ENCODE results near the gene FNDC8. TPM values are rescaled to one million over a fixed set of nuclear protein-coding genes. Genes with fewer than 3 reads are reported as not detected.

The FNDC8 gene
- polyA plus RNA-seq, 3 donors = not detected

DNA sequence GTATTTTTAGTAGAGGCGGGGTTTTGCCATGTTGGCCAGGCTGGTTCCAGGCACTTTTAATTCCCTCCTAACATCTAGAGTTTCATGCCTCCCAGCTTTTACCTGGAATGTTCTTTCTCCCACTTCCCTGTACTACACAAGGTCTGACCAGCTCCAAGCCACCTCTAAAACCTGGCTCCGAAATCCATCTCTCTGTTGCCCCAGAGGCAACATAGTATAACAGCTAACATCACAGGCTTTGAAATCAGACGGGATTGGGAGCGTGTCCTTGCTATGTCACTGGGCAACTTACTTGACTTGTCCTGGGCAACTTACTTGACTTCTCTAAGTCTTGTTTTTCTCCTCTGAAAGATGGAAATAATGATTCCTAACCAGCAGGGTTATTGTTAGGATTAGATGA is 41.3 kb downstream of the FNDC8 start:
- Histone ChIP-seq H4K20me1 (ENCODE audit: insufficient read depth, low read length) (no peaks in the 10 kb centered on the region), H3K4me1 (ENCODE audit: control insufficient read depth in 1 of 2, insufficient read depth in 2 of 2, low read length in 2 of 2) (peaks cover 4 to 8% of the 10 kb centered on the region in 2 donors), H2AFZ (ENCODE audit: insufficient read depth, low read depth, low read length, poor library complexity, severe bottlenecking) (no peak overlapping the region), H3K36me3 (replicated peaks in 1 of 2; ENCODE audit: control insufficient read depth in 1 of 2, insufficient read depth in 2 of 2, low read length in 2 of 2) (no peaks in the 10 kb centered on the region), H3K4me3 (replicated peaks in 1 of 3; ENCODE audit: low read depth in 2 of 3, low read length in 3 of 3) (no peak overlapping the region), H3K27me3 (ENCODE audit: control insufficient read depth in 2 of 2, insufficient read depth in 2 of 2, low read length in 2 of 2) (no peaks in the 10 kb centered on the region), H3K9ac (ENCODE audit: insufficient read depth, low read length, poor library complexity, severe bottlenecking) (no peak overlapping the region), H3K9me3 (replicated peaks in 1 of 2; ENCODE audit: control insufficient read depth in 1 of 2, insufficient read depth in 1 of 2, low read length in 2 of 2) (no peaks in the 10 kb centered on the region), H3K4me2 (replicated peaks; ENCODE audit: extremely low read depth, low read length, poor library complexity, severe bottlenecking) (no peak overlapping the region), H3K79me2 (ENCODE audit: insufficient read depth, low read length) (no peaks in the 10 kb centered on the region), H3K27ac (ENCODE audit: low read depth in 1 of 2, low read length in 2 of 2) (no peak overlapping the region)
- Mint-ChIP-seq H3K27ac (no peak overlapping the region), H3K4me1 (peaks cover 13% of the 10 kb centered on the region), H3K9me3 (peaks cover 0 to 2% (median 0%) of the 10 kb centered on the region in 7 donors), H3K4me3 (no peak overlapping the region), H3K36me3 (no peaks in the 10 kb centered on the region), H3K27me3 (ENCODE audit: low read depth in 3 of 3) (peaks cover 5 to 9% (median 8%) of the 10 kb centered on the region in 3 donors)
- TF ChIP-seq, protein P1, sequence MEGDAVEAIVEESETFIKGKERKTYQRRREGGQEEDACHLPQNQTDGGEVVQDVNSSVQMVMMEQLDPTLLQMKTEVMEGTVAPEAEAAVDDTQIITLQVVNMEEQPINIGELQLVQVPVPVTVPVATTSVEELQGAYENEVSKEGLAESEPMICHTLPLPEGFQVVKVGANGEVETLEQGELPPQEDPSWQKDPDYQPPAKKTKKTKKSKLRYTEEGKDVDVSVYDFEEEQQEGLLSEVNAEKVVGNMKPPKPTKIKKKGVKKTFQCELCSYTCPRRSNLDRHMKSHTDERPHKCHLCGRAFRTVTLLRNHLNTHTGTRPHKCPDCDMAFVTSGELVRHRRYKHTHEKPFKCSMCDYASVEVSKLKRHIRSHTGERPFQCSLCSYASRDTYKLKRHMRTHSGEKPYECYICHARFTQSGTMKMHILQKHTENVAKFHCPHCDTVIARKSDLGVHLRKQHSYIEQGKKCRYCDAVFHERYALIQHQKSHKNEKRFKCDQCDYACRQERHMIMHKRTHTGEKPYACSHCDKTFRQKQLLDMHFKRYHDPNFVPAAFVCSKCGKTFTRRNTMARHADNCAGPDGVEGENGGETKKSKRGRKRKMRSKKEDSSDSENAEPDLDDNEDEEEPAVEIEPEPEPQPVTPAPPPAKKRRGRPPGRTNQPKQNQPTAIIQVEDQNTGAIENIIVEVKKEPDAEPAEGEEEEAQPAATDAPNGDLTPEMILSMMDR (IDR thresholded peaks at IDR 0.05) = no peak
- intact Hi-C loops (cut with micrococcal nuclease) = loop anchor here in 1 of 2 donors (10.0 kb wide), 1 partner anchor 582 kb away; no protein-coding TSS in a partner anchor
- 100% methylated on average over 1 of the region's 4 CpGs for WGBS (ENCODE audit: insufficient coverage)
- DNase-seq = no peak

DNA sequence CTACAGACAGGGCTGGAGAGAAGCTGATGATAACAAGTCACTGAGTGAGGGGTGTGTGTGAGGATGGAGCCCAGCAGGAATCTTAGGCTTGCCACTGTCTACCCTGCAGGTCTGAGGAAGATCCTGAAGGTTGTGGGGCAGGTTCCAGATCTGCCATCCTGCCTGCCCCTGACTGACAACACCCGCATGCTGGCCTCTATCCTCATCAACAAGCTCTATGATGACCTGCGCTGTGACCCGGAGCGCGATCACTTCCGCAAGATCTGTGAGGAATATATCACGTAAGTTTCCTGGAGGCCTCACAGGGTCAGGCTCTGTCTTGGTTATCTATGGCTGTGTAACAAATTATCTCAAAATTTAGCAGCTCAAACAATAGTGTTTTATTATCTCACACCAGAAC is 42.5 kb downstream of the FNDC8 start:
- intact Hi-C loops (cut with micrococcal nuclease) = loop anchor here in 1 of 2 donors (10.0 kb wide), 1 partner anchor 581 kb away; no protein-coding TSS in a partner anchor
- no peaks in the 10 kb centered on the region for H3K9me3 ChIP-seq (replicated peaks in 1 of 2; ENCODE audit: control insufficient read depth in 1 of 2, insufficient read depth in 1 of 2, low read length in 2 of 2)
- Mint-ChIP-seq H3K27ac (no peak overlapping the region), H3K27me3 (ENCODE audit: low read depth in 3 of 3) (peaks cover 5 to 7% (median 5%) of the 10 kb centered on the region in 3 donors), H3K4me3 (no peak overlapping the region), H3K36me3 (no peaks in the 10 kb centered on the region), H3K4me1 (peaks cover 13% of the 10 kb centered on the region), H3K9me3 (peaks cover 0 to 2% (median 0%) of the 10 kb centered on the region in 7 donors)
- no CpG with 5 or more reads among the region's 7 CpGs for WGBS (ENCODE audit: insufficient coverage)
- no peak overlapping the region for H2AFZ ChIP-seq (ENCODE audit: insufficient read depth, low read depth, low read length, poor library complexity, severe bottlenecking)
- no peak overlapping the region for H3K4me3 ChIP-seq (replicated peaks in 1 of 3; ENCODE audit: low read depth in 2 of 3, low read length in 3 of 3)
- no peak overlapping the region for H3K4me2 ChIP-seq (replicated peaks; ENCODE audit: extremely low read depth, low read length, poor library complexity, severe bottlenecking)
- TF ChIP-seq, protein P1 (IDR thresholded peaks at IDR 0.05) = no peak
- no peak for DNase-seq
- H3K9ac ChIP-seq (ENCODE audit: insufficient read depth, low read length, poor library complexity, severe bottlenecking) = no peak overlapping the region
- no peak overlapping the region for H3K27ac ChIP-seq (ENCODE audit: low read depth in 1 of 2, low read length in 2 of 2)
- H3K36me3 ChIP-seq (replicated peaks in 1 of 2; ENCODE audit: control insufficient read depth in 1 of 2, insufficient read depth in 2 of 2, low read length in 2 of 2) = no peaks in the 10 kb centered on the region
- H3K4me1 ChIP-seq (ENCODE audit: control insufficient read depth in 1 of 2, insufficient read depth in 2 of 2, low read length in 2 of 2) = peaks cover 4 to 8% of the 10 kb centered on the region in 2 donors
- H3K79me2 ChIP-seq (ENCODE audit: insufficient read depth, low read length) = no peaks in the 10 kb centered on the region
- H4K20me1 ChIP-seq (ENCODE audit: insufficient read depth, low read length) = no peaks in the 10 kb centered on the region
- no peaks in the 10 kb centered on the region for H3K27me3 ChIP-seq (ENCODE audit: control insufficient read depth in 2 of 2, insufficient read depth in 2 of 2, low read length in 2 of 2)

Measured in CD14-positive monocyte (primary cell).